ENCODE data around the gene ZNF205.

The ZNF205 gene

DNA sequence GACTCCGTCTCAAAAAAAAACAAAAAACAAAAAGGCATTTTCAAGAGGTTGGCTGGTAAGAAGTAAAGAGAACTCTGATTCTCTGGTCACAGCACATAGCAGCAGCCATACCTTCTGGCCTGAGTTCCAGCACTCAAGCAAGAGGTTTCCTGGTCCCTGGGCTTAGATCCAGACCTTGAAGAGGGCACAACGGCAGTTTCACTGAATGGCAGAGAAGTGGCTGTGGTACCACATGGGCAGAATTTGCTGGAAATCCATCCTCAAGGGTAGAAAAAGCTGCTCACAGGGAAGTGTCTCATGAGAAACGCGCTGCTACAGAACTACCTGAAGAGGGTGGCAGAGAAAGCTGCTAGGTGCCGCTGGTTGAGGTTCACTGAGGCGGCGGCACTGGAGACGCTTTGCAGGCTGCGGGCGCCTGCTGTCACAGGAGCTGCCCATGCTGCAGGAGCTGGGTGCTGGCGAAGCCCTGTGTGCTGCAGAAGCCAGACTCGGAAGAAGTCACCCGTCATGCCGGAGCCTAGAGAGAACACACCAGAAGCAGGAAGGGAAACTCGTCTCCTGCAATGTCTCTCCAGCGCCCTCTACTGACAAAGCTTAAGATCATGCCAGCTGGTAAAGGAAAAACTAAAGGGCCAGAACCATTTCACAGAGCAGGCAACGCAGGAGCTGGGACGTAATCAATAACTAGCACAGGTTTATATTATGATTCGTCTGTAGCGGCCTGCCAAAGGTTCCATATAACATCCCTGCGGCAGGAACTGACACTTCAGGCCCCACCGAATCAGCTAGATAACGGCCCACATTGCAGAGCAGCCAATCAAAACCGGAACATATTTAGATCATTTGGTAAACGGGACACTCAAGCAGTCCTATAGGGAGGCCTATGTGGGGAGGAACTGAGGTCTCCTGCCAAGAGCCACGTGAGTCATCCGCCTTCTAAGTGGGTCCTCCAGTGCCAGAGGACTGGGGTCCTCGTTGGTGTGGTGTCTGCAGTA lies 17.0 kb downstream of the ZNF205 start:
- TF ChIP-seq CTCF (IDR thresholded peaks at IDR 0.05; ENCODE audit: low read depth, low read length, missing control alignments) = peak; percentile 84
- DNase-seq (ENCODE audit: extremely low read depth, low read depth) = no peak
- peak overlapping the region; percentile 22; the same call in 1 of the 2 replicates for H3K4me3 ChIP-seq (replicated peaks; ENCODE audit: low read depth, low read length)

GRCh38 chr16:3131755-3132377 lies 19.5 kb downstream of the ZNF205 start:
- no peak overlapping the region for H3K4me3 ChIP-seq (replicated peaks; ENCODE audit: low read depth, low read length)
- TF ChIP-seq CTCF (IDR thresholded peaks at IDR 0.05; ENCODE audit: low read depth, low read length, missing control alignments) = peak; percentile 68
- DNase-seq (ENCODE audit: extremely low read depth, low read depth) = no peak

- no peak for DNase-seq (ENCODE audit: extremely low read depth, low read depth)
Measured at GRCh38 chr16:3133844-3134243, 21.5 kb downstream of the ZNF205 start.

GRCh38 chr16:3134338-3135125 lies 22.1 kb downstream of the ZNF205 start, which contains the start of gene ZNF213:
Gene ZNF213 (plus strand): TSS chr16:3135029. CDS start chr16:3137281, 2,252 bp downstream.
- peak; percentile 97 for DNase-seq (ENCODE audit: extremely low read depth, low read depth)
- no peak for TF ChIP-seq CTCF (IDR thresholded peaks at IDR 0.05; ENCODE audit: low read depth, low read length, missing control alignments)
- peak within 1 kb of the TSS; percentile 98 for H3K4me3 ChIP-seq (replicated peaks; ENCODE audit: low read depth, low read length)

More at GRCh38 chr16:3133844-3134243, 21.5 kb downstream of the ZNF205 start:
- no peak for TF ChIP-seq CTCF (IDR thresholded peaks at IDR 0.05; ENCODE audit: low read depth, low read length, missing control alignments)
- H3K4me3 ChIP-seq (replicated peaks; ENCODE audit: low read depth, low read length) = peak overlapping the region; percentile 98

GRCh38 chr16:3135126-3135715 lies 22.8 kb downstream of the ZNF205 start:
- peak overlapping the region; percentile 98 for H3K4me3 ChIP-seq (replicated peaks; ENCODE audit: low read depth, low read length)
- TF ChIP-seq CTCF (IDR thresholded peaks at IDR 0.05; ENCODE audit: low read depth, low read length, missing control alignments) = no peak
- DNase-seq (ENCODE audit: extremely low read depth, low read depth) = no peak

- DNase-seq (ENCODE audit: extremely low read depth, low read depth) = no peak
- no peak for TF ChIP-seq CTCF (IDR thresholded peaks at IDR 0.05; ENCODE audit: low read depth, low read length, missing control alignments)
- no peak overlapping the region for H3K4me3 ChIP-seq (replicated peaks; ENCODE audit: low read depth, low read length)
Measured at GRCh38 chr16:3137267-3137666, 24.9 kb downstream of the ZNF205 start.

All from HFF-Myc (cell line).